ENCODE measurements around the gene PTPA. TPM values are rescaled to one million over a fixed set of nuclear protein-coding genes. Genes with fewer than 3 reads are reported as not detected.
A peak's percentile ranks its signal among the peaks of the same experiment; 100 is the strongest.

Gene PTPA
- total and polyA plus RNA-seq, 2 donors (not counting 3 experiments of a cell fraction or from before 2014, with no cell fraction given) = 97.7 to 121 TPM

DNA sequence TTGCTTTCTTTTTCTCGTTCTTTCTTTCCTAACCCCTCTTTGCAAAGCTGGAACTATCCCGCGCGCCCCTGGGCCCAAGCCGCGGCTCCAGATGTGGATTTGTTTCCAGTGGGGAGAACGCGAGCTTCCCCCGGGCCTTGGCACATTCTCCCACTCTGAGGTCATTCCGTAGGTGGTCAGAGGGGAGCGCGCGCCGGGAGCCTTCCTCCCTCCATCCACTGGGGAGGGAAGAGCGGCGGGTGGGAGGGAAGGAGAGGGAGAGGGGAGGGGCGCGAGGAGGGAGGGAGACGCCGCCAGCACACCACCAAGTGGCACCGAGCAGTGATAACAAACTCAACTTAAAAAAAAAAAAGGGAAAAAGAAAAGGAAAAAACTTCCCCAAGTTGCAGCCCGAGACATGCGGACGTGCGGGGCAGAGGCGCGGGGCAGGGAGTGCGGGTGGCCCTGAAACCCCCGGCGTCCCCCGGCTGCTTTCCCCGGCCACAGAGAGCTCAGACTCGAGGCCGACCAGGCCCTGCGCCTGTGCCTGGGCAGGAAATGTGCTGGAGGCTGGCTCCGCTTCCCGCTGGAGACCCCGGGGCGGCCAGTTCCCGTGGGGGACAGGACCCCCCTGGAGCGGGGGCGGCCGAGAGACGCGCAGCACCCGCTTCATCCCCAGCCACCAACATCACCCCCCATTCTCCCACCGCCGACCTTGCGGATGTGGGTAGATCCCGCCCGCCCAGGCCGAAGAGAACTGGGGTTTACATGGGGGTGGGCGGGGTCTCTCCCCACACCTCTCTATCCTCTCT, 63.7 kb downstream of the PTPA start:
- Histone ChIP-seq H3K27ac (ENCODE audit: insufficient read depth, low read depth, low read length) (peak overlapping the region; percentile 91), H3K27me3 (ENCODE audit: control insufficient read depth in 2 of 2, insufficient read depth in 2 of 2, low read length in 2 of 2) (no peaks in the 10 kb centered on the region), H3K9me1 (replicated peaks; ENCODE audit: control insufficient read depth, extremely low read depth, insufficient read depth, low read length) (no peaks in the 10 kb centered on the region), H3K79me2 (ENCODE audit: control insufficient read depth, insufficient read depth, low read length) (peaks cover 13% of the 10 kb centered on the region), H3K4me2 (ENCODE audit: insufficient read depth, low read length) (peak overlapping the region; percentile 68), H4K20me1 (replicated peaks; ENCODE audit: control insufficient read depth, extremely low read depth, insufficient read depth, low read length) (no peaks in the 10 kb centered on the region), H3K36me3 (ENCODE audit: control insufficient read depth in 2 of 2, extremely low read depth in 1 of 2, insufficient read depth in 2 of 2, low read length in 2 of 2) (no peaks in the 10 kb centered on the region), H3K9ac (replicated peaks; ENCODE audit: extremely low read depth, insufficient read depth, low read length) (peak overlapping the region; percentile 79), H2AFZ (ENCODE audit: low read depth, low read length) (peak overlapping the region; percentile 29), H3K9me3 (replicated peaks; ENCODE audit: control insufficient read depth, insufficient read depth, low read length) (no peaks in the 10 kb centered on the region), H3K4me3 (replicated peaks in 1 of 3; ENCODE audit: insufficient read depth in 1 of 3, low read depth in 1 of 3, low read length in 3 of 3) (peak overlapping the region; percentile 67 to 79 (median 74)), H3K4me1 (ENCODE audit: control insufficient read depth, extremely low read depth, insufficient read depth, low read length) (peaks cover 28% of the 10 kb centered on the region)
- POLR2A ChIA-PET = interaction anchor here (0.5 to 5.6 kb wide), 7 partner anchors 24 to 623 kb away, joined by 3 to 39 read pairs (median 4); no protein-coding TSS in a partner anchor
- TF ChIP-seq POLR2AphosphoS5 (IDR thresholded peaks at IDR 0.05; ENCODE audit: insufficient read depth, low read depth, low read length) (peak; percentile 25), POLR2A (IDR thresholded peaks at IDR 0.05; ENCODE audit: low read depth, low read length) (no peak), EZH2 (IDR thresholded peaks at IDR 0.05; ENCODE audit: borderline replicate concordance, low read depth, low read length, severe bottlenecking) (no peak)
- TF ChIP-seq, protein P1, sequence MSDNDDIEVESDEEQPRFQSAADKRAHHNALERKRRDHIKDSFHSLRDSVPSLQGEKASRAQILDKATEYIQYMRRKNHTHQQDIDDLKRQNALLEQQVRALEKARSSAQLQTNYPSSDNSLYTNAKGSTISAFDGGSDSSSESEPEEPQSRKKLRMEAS (IDR thresholded peaks at IDR 0.05; ENCODE audit: insufficient read depth, insufficient read length) = no peak
- TF ChIP-seq, protein P2, sequence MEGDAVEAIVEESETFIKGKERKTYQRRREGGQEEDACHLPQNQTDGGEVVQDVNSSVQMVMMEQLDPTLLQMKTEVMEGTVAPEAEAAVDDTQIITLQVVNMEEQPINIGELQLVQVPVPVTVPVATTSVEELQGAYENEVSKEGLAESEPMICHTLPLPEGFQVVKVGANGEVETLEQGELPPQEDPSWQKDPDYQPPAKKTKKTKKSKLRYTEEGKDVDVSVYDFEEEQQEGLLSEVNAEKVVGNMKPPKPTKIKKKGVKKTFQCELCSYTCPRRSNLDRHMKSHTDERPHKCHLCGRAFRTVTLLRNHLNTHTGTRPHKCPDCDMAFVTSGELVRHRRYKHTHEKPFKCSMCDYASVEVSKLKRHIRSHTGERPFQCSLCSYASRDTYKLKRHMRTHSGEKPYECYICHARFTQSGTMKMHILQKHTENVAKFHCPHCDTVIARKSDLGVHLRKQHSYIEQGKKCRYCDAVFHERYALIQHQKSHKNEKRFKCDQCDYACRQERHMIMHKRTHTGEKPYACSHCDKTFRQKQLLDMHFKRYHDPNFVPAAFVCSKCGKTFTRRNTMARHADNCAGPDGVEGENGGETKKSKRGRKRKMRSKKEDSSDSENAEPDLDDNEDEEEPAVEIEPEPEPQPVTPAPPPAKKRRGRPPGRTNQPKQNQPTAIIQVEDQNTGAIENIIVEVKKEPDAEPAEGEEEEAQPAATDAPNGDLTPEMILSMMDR (IDR thresholded peaks at IDR 0.05; ENCODE audit: extremely low read depth in 1 of 2, insufficient read depth in 1 of 2, low read depth in 1 of 2, low read length in 2 of 2) = peak in 1 of 2 donors; percentile 7
- no TSS peak for BruUV-seq (replicated peaks)
- CTCF ChIA-PET = interaction anchor here (0.7 to 9.3 kb wide), 44 partner anchors 9 to 552 kb away, joined by 3 to 287 read pairs (median 4); partner anchors contain the start of genes C9orf50 and NTMT1
- dilution Hi-C loops (cut with MboI; ENCODE audit: extremely low pct_ligation_motif_present, low sequenced_read_pairs) (no loop called here), intact Hi-C loops (cut with micrococcal nuclease) (loop anchor here (1.0 to 5.0 kb wide), 10 partner anchors 32 to 449 kb away; no protein-coding TSS in a partner anchor)
- DNase-seq (ENCODE audit: low read depth, low spot score) (peak; percentile 81), FAIRE-seq (peak; percentile 87)

Data from endothelial cell of umbilical vein (primary cell).